ENCODE measurements around the gene PAK6.

DNA sequence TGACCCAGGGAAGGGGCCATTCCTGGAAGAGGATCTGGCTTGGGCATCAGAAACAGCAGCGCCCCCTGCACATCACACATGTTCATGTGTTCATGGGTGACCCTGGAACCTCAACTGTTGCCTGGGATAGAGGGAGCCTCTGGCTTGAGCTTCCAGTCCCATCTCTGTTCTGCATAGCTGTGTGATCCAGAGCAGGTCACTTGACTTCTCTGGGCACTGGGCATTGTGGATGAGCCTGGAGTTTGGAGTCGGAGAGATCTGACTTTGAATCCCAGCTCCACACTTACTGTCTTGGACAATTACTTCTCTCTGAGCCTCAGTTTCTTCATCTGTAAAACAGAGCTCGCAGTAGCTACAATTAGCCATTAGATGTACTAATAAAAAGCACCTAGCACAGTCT, 15.6 kb downstream of the PAK6 start:
- TF ChIP-seq POLR2A (IDR thresholded peaks at IDR 0.05) = no peak
- TF ChIP-seq, protein P1, sequence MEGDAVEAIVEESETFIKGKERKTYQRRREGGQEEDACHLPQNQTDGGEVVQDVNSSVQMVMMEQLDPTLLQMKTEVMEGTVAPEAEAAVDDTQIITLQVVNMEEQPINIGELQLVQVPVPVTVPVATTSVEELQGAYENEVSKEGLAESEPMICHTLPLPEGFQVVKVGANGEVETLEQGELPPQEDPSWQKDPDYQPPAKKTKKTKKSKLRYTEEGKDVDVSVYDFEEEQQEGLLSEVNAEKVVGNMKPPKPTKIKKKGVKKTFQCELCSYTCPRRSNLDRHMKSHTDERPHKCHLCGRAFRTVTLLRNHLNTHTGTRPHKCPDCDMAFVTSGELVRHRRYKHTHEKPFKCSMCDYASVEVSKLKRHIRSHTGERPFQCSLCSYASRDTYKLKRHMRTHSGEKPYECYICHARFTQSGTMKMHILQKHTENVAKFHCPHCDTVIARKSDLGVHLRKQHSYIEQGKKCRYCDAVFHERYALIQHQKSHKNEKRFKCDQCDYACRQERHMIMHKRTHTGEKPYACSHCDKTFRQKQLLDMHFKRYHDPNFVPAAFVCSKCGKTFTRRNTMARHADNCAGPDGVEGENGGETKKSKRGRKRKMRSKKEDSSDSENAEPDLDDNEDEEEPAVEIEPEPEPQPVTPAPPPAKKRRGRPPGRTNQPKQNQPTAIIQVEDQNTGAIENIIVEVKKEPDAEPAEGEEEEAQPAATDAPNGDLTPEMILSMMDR (IDR thresholded peaks at IDR 0.05) = no peak

All from heart left ventricle (tissue), 13 donors.